Measurements from ENCODE around the gene ARMC7.

DNA sequence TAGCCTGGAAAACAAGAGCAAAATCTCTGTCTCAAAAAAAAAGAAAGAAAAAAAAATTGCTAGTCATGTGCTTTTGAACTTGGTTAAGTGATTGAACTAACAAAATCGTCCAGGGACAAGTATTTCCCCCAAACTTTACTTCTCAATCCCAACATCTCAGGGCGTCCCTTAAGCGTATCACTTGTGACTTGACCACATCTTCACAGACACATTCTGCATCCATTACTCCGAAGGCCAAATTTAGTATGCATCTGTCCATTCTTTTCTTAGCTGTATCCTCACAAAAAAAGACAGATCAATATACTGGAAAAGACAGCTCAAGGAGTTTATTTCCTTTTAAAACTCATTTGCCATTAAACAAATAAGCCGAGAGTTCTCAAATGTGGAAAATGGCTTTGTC, 50.4 kb downstream of the ARMC7 start:
- TF ChIP-seq CTCF (IDR thresholded peaks at IDR 0.05) (no peak), POLR2A (IDR thresholded peaks at IDR 0.05) (no peak), POLR2AphosphoS5 (IDR thresholded peaks at IDR 0.05; ENCODE audit: insufficient read depth in 1 of 2, low read depth in 1 of 2) (no peak)
